ENCODE measurements around the gene IGF2BP1.

DNA sequence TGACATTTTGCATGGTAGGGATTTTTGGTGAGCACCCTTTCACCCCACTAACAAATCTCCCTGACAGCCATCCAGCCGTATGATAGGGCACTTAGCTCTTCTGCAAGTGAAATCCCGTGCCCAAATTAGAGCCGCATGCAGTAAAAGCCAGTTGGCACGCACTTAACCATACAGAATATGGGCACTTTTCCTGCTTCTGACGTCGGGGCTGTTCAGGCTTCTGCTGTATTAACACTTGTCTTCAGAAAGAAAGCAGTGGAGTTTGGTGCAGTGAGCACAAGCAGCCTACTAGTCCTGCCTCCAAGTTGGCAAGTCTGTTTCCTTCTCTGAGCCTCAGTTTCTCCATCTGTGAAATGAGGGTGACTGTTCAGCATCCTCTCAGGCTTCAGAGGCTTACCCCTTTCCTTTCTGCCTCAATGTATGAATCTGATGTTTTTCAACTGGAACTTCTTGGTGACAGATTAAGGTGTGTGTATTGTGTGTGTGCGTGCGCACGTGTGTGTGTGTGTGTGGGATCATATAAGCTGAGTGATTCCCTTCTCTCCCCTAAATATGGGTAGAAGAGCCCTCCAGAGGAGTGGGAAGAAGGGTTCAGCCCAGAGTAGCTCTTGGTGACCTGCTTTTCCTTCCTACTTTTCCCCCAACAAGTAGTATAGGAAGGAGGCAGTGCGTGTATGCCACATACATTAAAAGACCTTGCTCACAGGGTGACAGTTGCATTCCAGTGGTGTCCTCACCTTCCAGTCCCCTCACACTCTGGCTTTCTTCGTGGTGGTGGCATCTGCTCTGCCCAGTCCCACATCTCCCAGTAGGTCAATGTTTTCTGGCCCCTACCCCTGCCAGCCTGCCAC, 19.0 kb downstream of the IGF2BP1 start:
- TF ChIP-seq, protein P1, sequence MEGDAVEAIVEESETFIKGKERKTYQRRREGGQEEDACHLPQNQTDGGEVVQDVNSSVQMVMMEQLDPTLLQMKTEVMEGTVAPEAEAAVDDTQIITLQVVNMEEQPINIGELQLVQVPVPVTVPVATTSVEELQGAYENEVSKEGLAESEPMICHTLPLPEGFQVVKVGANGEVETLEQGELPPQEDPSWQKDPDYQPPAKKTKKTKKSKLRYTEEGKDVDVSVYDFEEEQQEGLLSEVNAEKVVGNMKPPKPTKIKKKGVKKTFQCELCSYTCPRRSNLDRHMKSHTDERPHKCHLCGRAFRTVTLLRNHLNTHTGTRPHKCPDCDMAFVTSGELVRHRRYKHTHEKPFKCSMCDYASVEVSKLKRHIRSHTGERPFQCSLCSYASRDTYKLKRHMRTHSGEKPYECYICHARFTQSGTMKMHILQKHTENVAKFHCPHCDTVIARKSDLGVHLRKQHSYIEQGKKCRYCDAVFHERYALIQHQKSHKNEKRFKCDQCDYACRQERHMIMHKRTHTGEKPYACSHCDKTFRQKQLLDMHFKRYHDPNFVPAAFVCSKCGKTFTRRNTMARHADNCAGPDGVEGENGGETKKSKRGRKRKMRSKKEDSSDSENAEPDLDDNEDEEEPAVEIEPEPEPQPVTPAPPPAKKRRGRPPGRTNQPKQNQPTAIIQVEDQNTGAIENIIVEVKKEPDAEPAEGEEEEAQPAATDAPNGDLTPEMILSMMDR (IDR thresholded peaks at IDR 0.05): no peak
- TF ChIP-seq POLR2A (IDR thresholded peaks at IDR 0.05): no peak
- no peak for TF ChIP-seq EP300 (IDR thresholded peaks at IDR 0.05)

All from sigmoid colon (tissue), 4 donors.